Mesendoderm (in vitro differentiated cells): ENCODE measurements around the gene LOXHD1.
A peak's percentile ranks its signal among the peaks of the same experiment; 100 is the strongest.

Experiments used
- DNase-seq: peaks from one replicate; pipeline ENCODE4 v3.0.0; 2013
- H2AK5ac ChIP-seq: 2 replicates; pipeline ENCODE4 v1.6.1; 2013; ENCODE audit warnings: low read length, inconsistent platforms
- H2BK120ac ChIP-seq: 2 replicates; pipeline ENCODE4 v1.6.1; 2013; ENCODE audit warnings: low read depth, mild to moderate bottlenecking, low read length, moderate library complexity, mixed read lengths
- H2BK15ac ChIP-seq: replicated peaks from 2 replicates; pipeline ENCODE4 v1.6.1; 2013; ENCODE audit warnings: low read depth, mild to moderate bottlenecking, moderate library complexity
- H2BK5ac ChIP-seq: 2 replicates; pipeline ENCODE4 v1.6.1; 2013; ENCODE audit warnings: low read length, inconsistent platforms
- H3K18ac ChIP-seq: 2 replicates; pipeline ENCODE4 v1.6.1; 2013; ENCODE audit warnings: mild to moderate bottlenecking, low read length, mixed read lengths
- H3K23ac ChIP-seq: one replicate; pipeline ENCODE4 v1.6.1; 2013; ENCODE audit warnings: low read length
- H3K27ac ChIP-seq: 2 replicates; pipeline ENCODE4 v1.5.1; 2013; ENCODE audit warnings: low read depth, mild to moderate bottlenecking, inconsistent platforms, low read length, moderate library complexity
- H3K27me3 ChIP-seq: 2 replicates; pipeline ENCODE4 v1.6.1; 2013; ENCODE audit warnings: low read length, control low read depth, mild to moderate bottlenecking, inconsistent platforms; ENCODE audit not compliant: insufficient read depth, poor library complexity
- H3K36me3 ChIP-seq: 2 replicates; pipeline ENCODE4 v1.6.1; 2013; ENCODE audit warnings: low read length, inconsistent platforms; ENCODE audit not compliant: control insufficient read depth, insufficient read depth
- H3K4ac ChIP-seq: one replicate; pipeline ENCODE4 v1.6.1; 2013; ENCODE audit warnings: low read depth, mild to moderate bottlenecking, low read length, moderate library complexity
- H3K4me1 ChIP-seq: 2 replicates; pipeline ENCODE4 v1.6.1; 2013; ENCODE audit warnings: low read depth, low read length, inconsistent platforms; ENCODE audit not compliant: control insufficient read depth
- H3K4me2 ChIP-seq: 2 replicates; pipeline ENCODE4 v1.6.1; 2013; ENCODE audit warnings: low read length
- H3K4me3 ChIP-seq: 2 replicates; pipeline ENCODE4 v1.5.1; 2013; ENCODE audit warnings: mild to moderate bottlenecking, low read length
- H3K56ac ChIP-seq: one replicate; pipeline ENCODE4 v1.6.1; 2013; ENCODE audit warnings: low read length
- H3K79me1 ChIP-seq: 2 replicates; pipeline ENCODE4 v1.6.1; 2013; ENCODE audit warnings: low read length, inconsistent platforms
- H3K79me2 ChIP-seq: 2 replicates; pipeline ENCODE4 v1.6.1; 2013; ENCODE audit warnings: mild to moderate bottlenecking, low read length; ENCODE audit not compliant: control insufficient read depth, insufficient read depth
- H3K9ac ChIP-seq: 2 replicates; pipeline ENCODE4 v1.6.1; 2013; ENCODE audit warnings: low read length, inconsistent platforms
- H4K5ac ChIP-seq: one replicate; pipeline ENCODE4 v1.6.1; 2013; ENCODE audit warnings: low read length
- H4K8ac ChIP-seq: one replicate; pipeline ENCODE4 v1.6.1; 2013; ENCODE audit warnings: low read depth, mild to moderate bottlenecking, control low read depth, low read length, moderate library complexity
- whole genome bisulfite sequencing: extraction: QIAGEN DNeasy Blood & Tissue Kit; methylation state at CpG from one replicate; pipeline ENCODE4 v1.1.7; 2013; ENCODE audit warnings: low lambda C conversion rate, missing lambda C conversion rate; ENCODE audit not compliant: insufficient coverage; ENCODE audit errors: extremely low coverage; 5-methylcytosine and 5-hydroxymethylcytosine counted together

Gene LOXHD1

GRCh38 chr18:46469186-46469915 lies 187.7 kb downstream of the LOXHD1 start:
- Histone ChIP-seq H3K9ac (peak overlapping the region; percentile 5), H3K23ac (no peak overlapping the region), H2BK5ac (peak overlapping the region; percentile 18), H3K18ac (peak overlapping the region; percentile 22), H3K4me1 (peaks cover 19% of the 10 kb centered on the region), H3K4me3 (no peak overlapping the region), H3K56ac (no peak overlapping the region), H2BK15ac (no peak overlapping the region), H3K4me2 (no peak overlapping the region), H3K4ac (no peak overlapping the region), H3K36me3 (no peaks in the 10 kb centered on the region), H3K27ac (no peak overlapping the region), H3K27me3 (no peaks in the 10 kb centered on the region), H2AK5ac (no peak overlapping the region), H3K79me1 (no peaks in the 10 kb centered on the region), H3K79me2 (no peaks in the 10 kb centered on the region), H4K5ac (no peak overlapping the region), H4K8ac (no peak overlapping the region), H2BK120ac (no peak overlapping the region)
- WGBS = no CpG with 5 or more reads among the region's 3 CpGs
- peak; percentile 78 for DNase-seq

GRCh38 chr18:46468426-46469180 lies 188.4 kb downstream of the LOXHD1 start:
- H3K23ac ChIP-seq = no peak overlapping the region
- no peak overlapping the region for H3K4me3 ChIP-seq
- no peak overlapping the region for H4K5ac ChIP-seq
- no peaks in the 10 kb centered on the region for H3K36me3 ChIP-seq
- no peak overlapping the region for H4K8ac ChIP-seq
- no peak overlapping the region for H2BK15ac ChIP-seq
- H2AK5ac ChIP-seq = peak overlapping the region; percentile 31
- H3K9ac ChIP-seq = no peak overlapping the region
- peak overlapping the region; percentile 22 for H3K18ac ChIP-seq
- no peak overlapping the region for H2BK120ac ChIP-seq
- H3K56ac ChIP-seq = peak overlapping the region; percentile 25
- no peak overlapping the region for H3K4me2 ChIP-seq
- WGBS = no CpG with 5 or more reads among the region's 11 CpGs
- no peak for DNase-seq
- H3K4ac ChIP-seq = peak overlapping the region; percentile 20
- H3K4me1 ChIP-seq = peaks cover 19% of the 10 kb centered on the region
- no peak overlapping the region for H3K27ac ChIP-seq
- no peak overlapping the region for H2BK5ac ChIP-seq
- no peaks in the 10 kb centered on the region for H3K79me2 ChIP-seq
- no peaks in the 10 kb centered on the region for H3K79me1 ChIP-seq
- no peaks in the 10 kb centered on the region for H3K27me3 ChIP-seq

- H3K27me3 ChIP-seq = no peaks in the 10 kb centered on the region
- H3K56ac ChIP-seq = peak overlapping the region; percentile 57
- no peaks in the 10 kb centered on the region for H3K36me3 ChIP-seq
- H4K8ac ChIP-seq = no peak overlapping the region
- H2BK5ac ChIP-seq = no peak overlapping the region
- H3K79me1 ChIP-seq = no peaks in the 10 kb centered on the region
- peak overlapping the region; percentile 10 for H3K4me2 ChIP-seq
- H4K5ac ChIP-seq = no peak overlapping the region
- WGBS = no CpG with 5 or more reads among the region's 9 CpGs
- H3K23ac ChIP-seq = no peak overlapping the region
- H3K9ac ChIP-seq = no peak overlapping the region
- H3K4me1 ChIP-seq = peaks cover 19% of the 10 kb centered on the region
- DNase-seq = peak; percentile 84
- no peak overlapping the region for H2BK15ac ChIP-seq
- H3K4me3 ChIP-seq = no peak overlapping the region
- H3K27ac ChIP-seq = no peak overlapping the region
- no peak overlapping the region for H3K4ac ChIP-seq
- H2BK120ac ChIP-seq = no peak overlapping the region
- no peaks in the 10 kb centered on the region for H3K79me2 ChIP-seq
- no peak overlapping the region for H2AK5ac ChIP-seq
- no peak overlapping the region for H3K18ac ChIP-seq
Observed at GRCh38 chr18:46466234-46467160, 190.5 kb downstream of the LOXHD1 start.

- Histone ChIP-seq H2BK5ac (no peak overlapping the region), H3K27ac (no peak overlapping the region), H4K8ac (no peak overlapping the region), H3K36me3 (no peaks in the 10 kb centered on the region), H3K18ac (no peak overlapping the region), H3K23ac (no peak overlapping the region), H3K79me2 (no peaks in the 10 kb centered on the region), H3K27me3 (no peaks in the 10 kb centered on the region), H4K5ac (no peak overlapping the region), H2AK5ac (no peak overlapping the region), H2BK120ac (no peak overlapping the region), H3K4me2 (no peak overlapping the region), H3K79me1 (no peaks in the 10 kb centered on the region), H3K4ac (no peak overlapping the region), H3K9ac (no peak overlapping the region), H2BK15ac (no peak overlapping the region), H3K4me1 (peaks cover 17% of the 10 kb centered on the region), H3K4me3 (no peak overlapping the region), H3K56ac (no peak overlapping the region)
- WGBS = no CpG with 5 or more reads among the region's 8 CpGs
- DNase-seq = peak; percentile 25
Observed at GRCh38 chr18:46464926-46465655, 191.9 kb downstream of the LOXHD1 start.

GRCh38 chr18:46462523-46462922 lies 194.5 kb downstream of the LOXHD1 start:
- Histone ChIP-seq H2AK5ac (no peak overlapping the region), H3K36me3 (no peaks in the 10 kb centered on the region), H3K4me1 (peaks cover 13% of the 10 kb centered on the region), H3K27me3 (no peaks in the 10 kb centered on the region), H2BK5ac (no peak overlapping the region), H3K9ac (no peak overlapping the region), H3K79me2 (no peaks in the 10 kb centered on the region), H3K27ac (no peak overlapping the region), H2BK120ac (no peak overlapping the region), H3K56ac (no peak overlapping the region), H3K4me3 (no peak overlapping the region), H4K5ac (no peak overlapping the region), H3K79me1 (no peaks in the 10 kb centered on the region), H2BK15ac (no peak overlapping the region), H3K18ac (no peak overlapping the region), H4K8ac (no peak overlapping the region), H3K23ac (no peak overlapping the region), H3K4ac (no peak overlapping the region), H3K4me2 (no peak overlapping the region)
- no CpG with 5 or more reads among the region's 7 CpGs for WGBS
- no peak for DNase-seq
